ENCODE measurements around the gene F2RL2. TPM values are rescaled to one million over a fixed set of nuclear protein-coding genes. Genes with fewer than 3 reads are reported as not detected.

Gene F2RL2
- not detected for total RNA-seq

- POLR2A ChIA-PET, result no interaction called here
- CTCF ChIA-PET, result no interaction called here
These were observed at the start of gene F2RL2 for GRCh38 chr5:76622973-76623596. F2RL2 (minus strand) TSS chr5:76623403; CDS start chr5:76623230, 173 bp downstream.

GRCh38 chr5:76672242-76672641, 49.0 kb upstream of the F2RL2 start:
- ChIA-PET POLR2A (no interaction called here), CTCF (no interaction called here)

GRCh38 chr5:76670508-76670907, 47.3 kb upstream of the F2RL2 start:
- ChIA-PET POLR2A (no interaction called here), CTCF (interaction anchor here (1.7 kb wide), 1 partner anchor 13 kb away, joined by 3 read pairs; no protein-coding TSS in a partner anchor)

GRCh38 chr5:76669245-76669644, 46.0 kb upstream of the F2RL2 start:
- CTCF ChIA-PET, result interaction anchor here (1.7 kb wide), 1 partner anchor 14 kb away, joined by 3 read pairs; no protein-coding TSS in a partner anchor
- POLR2A ChIA-PET, result no interaction called here

GRCh38 chr5:76667495-76667894, 44.3 kb upstream of the F2RL2 start:
- CTCF ChIA-PET, result no interaction called here
- POLR2A ChIA-PET, result interaction anchor here (0.5 kb wide), 1 partner anchor 157 kb away, joined by 4 read pairs; no protein-coding TSS in a partner anchor

- ChIA-PET POLR2A (no interaction called here), CTCF (no interaction called here)
These were observed 40.9 kb upstream of the F2RL2 start for GRCh38 chr5:76664079-76664478.

- ChIA-PET POLR2A (no interaction called here), CTCF (no interaction called here)
These were observed 40.4 kb upstream of the F2RL2 start for GRCh38 chr5:76663573-76663972.

GRCh38 chr5:76662521-76662920, 39.3 kb upstream of the F2RL2 start:
- CTCF ChIA-PET, result no interaction called here
- POLR2A ChIA-PET, result no interaction called here

- ChIA-PET CTCF (no interaction called here), POLR2A (no interaction called here)
These were observed 37.2 kb upstream of the F2RL2 start for GRCh38 chr5:76660360-76660759.

- ChIA-PET POLR2A (no interaction called here), CTCF (no interaction called here)
These were observed 34.6 kb upstream of the F2RL2 start for GRCh38 chr5:76657683-76658311.

- ChIA-PET CTCF (no interaction called here), POLR2A (no interaction called here)
These were observed 33.9 kb upstream of the F2RL2 start for GRCh38 chr5:76657091-76657490.

- CTCF ChIA-PET, result no interaction called here
- POLR2A ChIA-PET, result interaction anchor here (0.5 kb wide), 1 partner anchor 251 kb away, joined by 5 read pairs; no protein-coding TSS in a partner anchor
These were observed 29.7 kb upstream of the F2RL2 start for GRCh38 chr5:76652809-76653414.

GRCh38 chr5:76649140-76649539, 25.9 kb upstream of the F2RL2 start:
- ChIA-PET POLR2A (no interaction called here), CTCF (no interaction called here)

- POLR2A ChIA-PET, result no interaction called here
- CTCF ChIA-PET, result interaction anchor here (0.9 kb wide), 1 partner anchor 131 kb away, joined by 4 read pairs; no protein-coding TSS in a partner anchor
These were observed 20.2 kb upstream of the F2RL2 start for GRCh38 chr5:76643371-76643770.

- CTCF ChIA-PET, result interaction anchor here (0.9 to 1.4 kb wide), 3 partner anchors 9 to 132 kb away, joined by 3 to 5 read pairs (median 4); no protein-coding TSS in a partner anchor
- POLR2A ChIA-PET, result no interaction called here
These were observed 19.3 kb upstream of the F2RL2 start for GRCh38 chr5:76642390-76643040.

- POLR2A ChIA-PET, result no interaction called here
These were observed 18.4 kb upstream of the F2RL2 start for GRCh38 chr5:76641514-76642120.

GRCh38 chr5:76638479-76638878, 15.3 kb upstream of the F2RL2 start:
- ChIA-PET POLR2A (no interaction called here), CTCF (interaction anchor here (1.1 kb wide), 1 partner anchor 136 kb away, joined by 3 read pairs; no protein-coding TSS in a partner anchor)

More at GRCh38 chr5:76641514-76642120, 18.4 kb upstream of the F2RL2 start:
- CTCF ChIA-PET, result interaction anchor here (0.9 to 1.4 kb wide), 3 partner anchors 10 to 133 kb away, joined by 3 to 5 read pairs (median 4); no protein-coding TSS in a partner anchor

GRCh38 chr5:76637490-76637889, 14.3 kb upstream of the F2RL2 start:
- ChIA-PET POLR2A (no interaction called here), CTCF (interaction anchor here (1.1 kb wide), 1 partner anchor 137 kb away, joined by 3 read pairs; no protein-coding TSS in a partner anchor)

GRCh38 chr5:76634661-76635060, 11.5 kb upstream of the F2RL2 start:
- ChIA-PET POLR2A (no interaction called here), CTCF (no interaction called here)

GRCh38 chr5:76626738-76627137, 3.5 kb upstream of the F2RL2 start:
- ChIA-PET POLR2A (no interaction called here), CTCF (interaction anchor here (0.7 kb wide), 1 partner anchor 12 kb away, joined by 3 read pairs; no protein-coding TSS in a partner anchor)
